H1 (cell line): Measurements from ENCODE around the gene SCGB2A2. TPM values are rescaled to one million over a fixed set of nuclear protein-coding genes. Genes with fewer than 3 reads are reported as not detected.

ENCODE experiments used
- CTCF ChIA-PET: fragments of 300-600 bp; sonication (Branson Sonifier 250); formaldehyde crosslinking; loops from one replicate; lab custom pipeline; 2021; ENCODE audit not compliant: partially characterized antibody; lab: Charles Lee
- POLR2A ChIA-PET: fragments of 300-600 bp; sonication (Branson Sonifier 250); formaldehyde crosslinking; loops from one replicate; lab custom pipeline; 2021; ENCODE audit warnings: inconsistent platforms; ENCODE audit not compliant: partially characterized antibody; lab: Charles Lee
- DNase-seq, 2 experiments: peaks; one replicate each; pipeline versions ENCODE4 v3.0.0 to v3.0.0-alpha.2; 2010 to 2022; ENCODE audit warnings: low spot score in 2 of 2, low read depth in 1 of 2, mixed read lengths in 1 of 2
- FAIRE-seq: peaks from 2 replicates; lab custom pipeline; 2011; peaks lifted over from hg19 to GRCh38; lab: Jason Lieb, UNC
- H2AFZ ChIP-seq: 2 replicates; pipeline ENCODE4 v1.8.1; 2012; ENCODE audit warnings: low read length, inconsistent platforms
- H2AK5ac ChIP-seq: 2 replicates; pipeline ENCODE4 v1.6.1; 2013; ENCODE audit warnings: low read depth, low read length
- H2BK120ac ChIP-seq: replicated peaks from 2 replicates; pipeline ENCODE3; 2013; ENCODE audit warnings: low read depth, low read length, inconsistent platforms
- H2BK12ac ChIP-seq: 2 replicates; pipeline ENCODE4 v1.6.1; 2013; ENCODE audit warnings: low read depth, low read length
- H2BK15ac ChIP-seq: 2 replicates; pipeline ENCODE4 v1.6.1; 2013; ENCODE audit warnings: low read length
- H2BK20ac ChIP-seq: 2 replicates; pipeline ENCODE4 v1.6.1; 2013; ENCODE audit warnings: low read length
- H2BK5ac ChIP-seq: 2 replicates; pipeline ENCODE4 v1.6.1; 2013; ENCODE audit warnings: low read depth, low read length
- H3K14ac ChIP-seq: 2 replicates; pipeline ENCODE4 v1.6.1; 2013; ENCODE audit warnings: inconsistent platforms; ENCODE audit not compliant: insufficient read length
- H3K18ac ChIP-seq: 2 replicates; pipeline ENCODE4 v1.6.1; 2013; ENCODE audit warnings: low read length; ENCODE audit errors: extremely low read depth
- H3K23ac ChIP-seq: 2 replicates; pipeline ENCODE4 v1.6.1; 2013; ENCODE audit warnings: inconsistent platforms; ENCODE audit not compliant: insufficient read length
- H3K23me2 ChIP-seq: 2 replicates; pipeline ENCODE4 v1.6.1; 2013; ENCODE audit warnings: low read depth, low read length
- H3K27ac ChIP-seq: 2 replicates; pipeline ENCODE4 v1.6.1; 2011; ENCODE audit warnings: low read depth, low read length, inconsistent platforms
- H3K27me3 ChIP-seq, 4 experiments: replicated peaks in 1 of 4; 1 replicate in 1 of 4; 2 replicates in 3 of 4; pipeline versions ENCODE4 v1.6.1 to v1.8.1; 2011 to 2013; ENCODE audit warnings: low read length in 3 of 4, mild to moderate bottlenecking in 3 of 4, inconsistent platforms in 2 of 4, mixed read lengths in 2 of 4, moderate library complexity in 1 of 4; ENCODE audit not compliant: control insufficient read depth in 3 of 4, insufficient read depth in 3 of 4; ENCODE audit errors: extremely low read depth in 1 of 4
- H3K36me3 ChIP-seq, 4 experiments: 2 replicates each; pipeline versions ENCODE4 v1.6.1 to v1.8.1; 2011 to 2013; ENCODE audit warnings: mild to moderate bottlenecking in 4 of 4, low read length in 3 of 4, moderate library complexity in 2 of 4, control low read depth in 1 of 4, inconsistent platforms in 1 of 4; ENCODE audit not compliant: insufficient read depth in 4 of 4, control insufficient read depth in 2 of 4
- H3K4ac ChIP-seq: replicated peaks from 2 replicates; pipeline ENCODE3; 2013; ENCODE audit warnings: low read length, low read depth, mixed read lengths, inconsistent platforms; ENCODE audit not compliant: insufficient read length
- H3K4me1 ChIP-seq, 4 experiments: replicated peaks in 1 of 4; 1 replicate in 1 of 4; 2 replicates in 3 of 4; pipeline versions ENCODE4 v1.6.1 to v1.8.1; 2011 to 2013; ENCODE audit warnings: low read length in 3 of 4, inconsistent platforms in 2 of 4, mixed read lengths in 1 of 4; ENCODE audit not compliant: insufficient read depth in 4 of 4, control insufficient read depth in 3 of 4
- H3K4me2 ChIP-seq, 2 experiments: 2 replicates each; pipeline versions ENCODE4 v1.6.1 to v1.8.1; 2011 to 2013; ENCODE audit warnings: low read depth in 2 of 2, low read length in 2 of 2, control low read depth in 1 of 2, inconsistent platforms in 1 of 2, mild to moderate bottlenecking in 1 of 2; ENCODE audit not compliant: insufficient read depth in 1 of 2
- H3K4me3 ChIP-seq, 4 experiments: fragments of 200-600, 300-600 bp in 1 of 4; sonication (generic), shearing (Covaris generic), sonication (Bioruptor Twin) in 1 of 4; 2 replicates each; pipeline versions ENCODE4 v1.5.1 to v1.8.1; 2011 to 2016; ENCODE audit warnings: low read length in 4 of 4, low read depth in 3 of 4, control low read depth in 2 of 4, inconsistent platforms in 2 of 4, mild to moderate bottlenecking in 2 of 4, mixed read lengths in 1 of 4, moderate library complexity in 1 of 4; ENCODE audit not compliant: insufficient read depth in 2 of 4; ENCODE audit errors: extremely low read depth in 1 of 4
- H3K56ac ChIP-seq: replicated peaks from 2 replicates; pipeline ENCODE3; 2013; ENCODE audit warnings: low read depth, mild to moderate bottlenecking, mixed read lengths, low read length, inconsistent platforms; ENCODE audit not compliant: insufficient read length
- H3K79me1 ChIP-seq: 2 replicates; pipeline ENCODE4 v1.6.1; 2013; ENCODE audit warnings: low read depth, low read length, control low read depth
- H3K79me2 ChIP-seq, 2 experiments: 2 replicates each; pipeline versions ENCODE4 v1.6.1 to v1.8.1; 2012 to 2013; ENCODE audit warnings: low read length in 2 of 2, mild to moderate bottlenecking in 2 of 2, inconsistent platforms in 1 of 2; ENCODE audit not compliant: insufficient read depth in 2 of 2, control insufficient read depth in 1 of 2
- H3K9ac ChIP-seq, 4 experiments: replicated peaks in 1 of 4; 1 replicate in 1 of 4; 2 replicates in 3 of 4; pipeline versions ENCODE4 v1.6.1 to v1.8.1; 2011 to 2013; ENCODE audit warnings: low read depth in 3 of 4, low read length in 3 of 4, control low read depth in 2 of 4, mild to moderate bottlenecking in 2 of 4, moderate library complexity in 2 of 4, inconsistent platforms in 1 of 4; ENCODE audit errors: extremely low read depth in 1 of 4
- H3K9me3 ChIP-seq, 2 experiments: 2 replicates each; pipeline versions ENCODE4 v1.6.1 to v1.8.1; 2012 to 2013; ENCODE audit warnings: mild to moderate bottlenecking in 2 of 2, moderate library complexity in 2 of 2, control low read depth in 1 of 2, inconsistent platforms in 1 of 2, low read depth in 1 of 2, low read length in 1 of 2, mixed read lengths in 1 of 2; ENCODE audit not compliant: insufficient read depth in 2 of 2
- H4K20me1 ChIP-seq, 2 experiments: replicated peaks in 1 of 2; 2 replicates each; pipeline versions ENCODE3 to v1.8.1; 2011 to 2013; ENCODE audit warnings: inconsistent platforms in 2 of 2, low read length in 2 of 2, mild to moderate bottlenecking in 1 of 2; ENCODE audit not compliant: insufficient read depth in 2 of 2, control insufficient read depth in 1 of 2
- H4K5ac ChIP-seq: 2 replicates; pipeline ENCODE4 v1.6.1; 2013; ENCODE audit warnings: low read length, low read depth, mixed read lengths, inconsistent platforms; ENCODE audit not compliant: insufficient read length
- H4K8ac ChIP-seq: 2 replicates; pipeline ENCODE4 v1.8.0; 2013; ENCODE audit warnings: mild to moderate bottlenecking, moderate library complexity, low read length, inconsistent platforms; ENCODE audit not compliant: insufficient read depth; ENCODE audit errors: extremely low read depth
- H4K91ac ChIP-seq: replicated peaks from 2 replicates; pipeline ENCODE3; 2013; ENCODE audit warnings: low read length, mixed read lengths, inconsistent platforms; ENCODE audit not compliant: insufficient read length
- FOSL1 ChIP-seq: IDR thresholded peaks from 2 replicates; pipeline ENCODE4 v1.6.1; 2011; ENCODE audit warnings: mild to moderate bottlenecking, low read depth, low read length, moderate library complexity; ENCODE audit not compliant: insufficient read depth
- RBBP5 ChIP-seq: IDR thresholded peaks from 2 replicates; pipeline ENCODE4 v1.7.1; 2012; ENCODE audit warnings: low read depth, mild to moderate bottlenecking, inconsistent platforms, low read length, moderate library complexity, borderline replicate concordance
- SIX5 ChIP-seq: IDR thresholded peaks from 2 replicates; pipeline ENCODE4 v1.6.1; 2011; ENCODE audit warnings: mild to moderate bottlenecking, low read depth, low read length
- ZNF274 ChIP-seq: IDR thresholded peaks from 2 replicates; pipeline ENCODE4 v1.7.0; 2012; ENCODE audit warnings: low read length, borderline replicate concordance; ENCODE audit errors: extremely low read depth
- WGBS, 2 experiments: shearing (Covaris generic) in 1 of 2; methylation state at CpG; one replicate each; pipeline versions ENCODE4 v1.1.6 to v1.1.7; 2013 to 2015; ENCODE audit warnings: low lambda C conversion rate in 2 of 2, mixed read lengths in 2 of 2, inconsistent platforms in 1 of 2, low coverage in 1 of 2, missing lambda C conversion rate in 1 of 2; ENCODE audit not compliant: insufficient replicate concordance in 2 of 2, insufficient coverage in 1 of 2, insufficient read length in 1 of 2; ENCODE audit errors: extremely low coverage in 1 of 2, missing lambda C conversion rate in 1 of 2; 5-methylcytosine and 5-hydroxymethylcytosine counted together
- polyA plus RNA-seq, 7 experiments: library from polyadenylated mRNA; depleted of rRNA in 3 of 7; stranded (reverse) in 5 of 7; unstranded in 2 of 7; fragments of >200 nt in 5 of 7; fragments of 200-250 nt in 2 of 7; gene quantifications; 1 replicate in 5 of 7; 2 replicates in 1 of 7; 4 replicates in 1 of 7; pipeline versions ENCODE4 v1.2.1 to v1.2.3, GENCODE V29; 2011 to 2013; ENCODE audit warnings: missing spikeins in 2 of 7, mixed read lengths in 2 of 7
- total RNA-seq: library from RNA; stranded (reverse); fragmentation: NEBNext Ultra II Directional; extraction: Animal tissue kit (Norgen Biotek cat#: 25700); gene quantifications from 2 replicates; pipeline ENCODE4 v1.2.1, GENCODE V29; 2021

The SCGB2A2 gene
- total and polyA plus RNA-seq, 2 of the 8 experiments (the other 6 are each of a cell fraction or from before 2014, with no cell fraction given): not detected

GRCh38 chr11:62266558-62266957 is 3.4 kb upstream of the SCGB2A2 start:
- Histone ChIP-seq H3K14ac (no peak overlapping the region), H3K9ac (no peak overlapping the region), H2AFZ (no peak overlapping the region), H3K36me3 (no peaks in the 10 kb centered on the region), H3K23me2 (peaks cover 2% of the 10 kb centered on the region; the same call in 1 of the 2 replicates), H2BK12ac (no peak overlapping the region), H2BK20ac (no peak overlapping the region), H3K56ac (no peak overlapping the region), H3K27ac (no peak overlapping the region), H2BK5ac (no peak overlapping the region), H2AK5ac (no peak overlapping the region), H3K9me3 (no peaks in the 10 kb centered on the region), H3K4ac (no peak overlapping the region), H3K4me2 (no peak overlapping the region), H2BK15ac (no peak overlapping the region), H4K20me1 (no peaks in the 10 kb centered on the region), H3K79me2 (no peaks in the 10 kb centered on the region), H2BK120ac (no peak overlapping the region), H3K79me1 (no peaks in the 10 kb centered on the region), H3K23ac (no peak overlapping the region), H3K4me1 (no peaks in the 10 kb centered on the region), H4K8ac (no peak overlapping the region), H3K18ac (no peak overlapping the region), H3K4me3 (no peak overlapping the region), H4K91ac (no peak overlapping the region), H3K27me3 (no peaks in the 10 kb centered on the region), H4K5ac (no peak overlapping the region)
- TF ChIP-seq SIX5 (no peak), RBBP5 (no peak), FOSL1 (no peak), ZNF274 (no peak)
- ChIA-PET POLR2A (interaction anchor here (0.5 to 0.6 kb wide), 2 partner anchors 11 to 20 kb away, joined by 3 read pairs; no protein-coding TSS in a partner anchor), CTCF (interaction anchor here (1.0 to 2.0 kb wide), 6 partner anchors 19 to 394 kb away, joined by 3 to 7 read pairs (median 3); no protein-coding TSS in a partner anchor)
- DNase-seq (no peak), FAIRE-seq (no peak)
- 85% methylated on average over 4 of the region's 4 CpGs; no CpG with 5 or more reads in 1 of the 2 experiments for WGBS, 2 experiments
